Kidney glomerular epithelial cell (primary cell): ENCODE measurements around the gene TAS2R39.

ENCODE experiments used
- DNase-seq: peaks from one replicate; lab custom pipeline; 2025; lab: John Stamatoyannopoulos, UW

The TAS2R39 gene

DNA sequence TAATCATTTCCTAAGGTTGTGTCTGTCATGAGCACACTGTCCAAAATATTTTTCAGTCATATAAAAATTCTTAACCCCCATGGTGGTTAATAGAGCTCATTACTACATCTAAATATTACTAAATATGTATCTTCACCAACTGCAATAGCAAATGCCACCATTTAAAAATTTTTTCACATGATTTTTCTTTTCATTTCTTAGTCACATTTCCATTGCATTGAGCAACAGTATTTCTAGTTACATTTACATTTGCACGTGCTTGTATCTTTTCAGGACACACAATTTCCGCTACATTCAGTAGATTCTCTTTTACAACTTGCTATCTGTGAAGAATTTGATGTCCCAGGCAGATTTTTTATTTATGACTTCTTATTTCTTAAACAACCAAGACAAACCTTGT, 33.5 kb downstream of the TAS2R39 start:
- no peak for DNase-seq

- DNase-seq, result no peak
These were observed 34.6 kb downstream of the TAS2R39 start for GRCh38 chr7:143217806-143218205.

GRCh38 chr7:143221286-143221685, 38.1 kb downstream of the TAS2R39 start:
- no peak for DNase-seq

DNA sequence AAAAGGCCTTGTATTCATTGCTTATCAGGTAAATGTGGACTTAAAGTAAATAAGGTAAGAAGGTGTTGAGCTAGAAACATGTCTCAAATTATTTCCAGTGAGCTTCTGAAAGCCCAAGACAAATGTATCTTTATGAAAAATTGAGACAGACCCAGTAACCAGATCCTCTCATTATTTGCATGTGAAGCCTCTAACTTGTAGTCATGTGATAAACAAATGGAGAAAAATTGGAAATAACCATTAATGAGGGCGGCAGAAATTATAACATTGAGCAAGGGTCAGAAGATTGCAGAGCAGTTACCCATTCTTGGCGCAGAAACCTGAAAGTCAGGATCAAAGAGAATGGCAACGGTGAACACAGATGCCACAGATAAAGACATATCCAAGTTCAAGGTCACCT, 38.5 kb downstream of the TAS2R39 start, which contains the start of gene TAS2R40:
Gene TAS2R40 (plus strand): TSS at position 301 of the 400 bp plus-strand sequence. CDS start 42 bp downstream, at position 343.
- no peak for DNase-seq

DNA sequence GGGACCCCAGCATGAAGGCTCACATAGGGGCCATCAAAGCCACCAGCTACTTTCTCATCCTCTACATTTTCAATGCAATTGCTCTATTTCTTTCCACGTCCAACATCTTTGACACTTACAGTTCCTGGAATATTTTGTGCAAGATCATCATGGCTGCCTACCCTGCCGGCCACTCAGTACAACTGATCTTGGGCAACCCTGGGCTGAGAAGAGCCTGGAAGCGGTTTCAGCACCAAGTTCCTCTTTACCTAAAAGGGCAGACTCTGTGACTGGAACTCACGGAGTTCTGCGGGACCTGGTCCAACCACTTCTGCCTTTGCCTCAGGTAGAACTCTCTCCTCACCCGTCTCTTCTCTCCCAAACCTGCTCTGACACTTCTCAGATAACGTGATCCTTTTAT, 39.6 kb downstream of the TAS2R39 start:
- DNase-seq, result no peak

DNA sequence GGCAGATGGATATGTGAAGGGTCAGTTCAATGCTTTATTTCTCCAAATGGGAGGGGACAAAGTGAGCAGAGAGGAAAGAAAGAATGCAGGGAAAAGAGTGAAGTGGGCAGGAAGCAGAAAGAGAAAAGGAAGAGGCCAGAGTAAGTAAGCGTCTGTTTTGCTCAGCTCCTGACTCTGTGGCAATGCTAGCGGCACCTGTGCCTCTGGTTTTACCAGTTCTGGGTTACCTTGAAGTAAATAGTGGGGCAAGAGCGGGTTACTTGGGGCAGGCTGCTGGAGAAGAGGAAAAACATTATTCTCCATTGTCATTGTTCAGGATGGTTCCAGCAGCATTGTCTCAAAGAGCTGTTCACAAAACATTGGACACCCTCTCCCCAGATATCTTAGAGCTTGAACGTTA, 40.6 kb downstream of the TAS2R39 start:
- no peak for DNase-seq

DNA sequence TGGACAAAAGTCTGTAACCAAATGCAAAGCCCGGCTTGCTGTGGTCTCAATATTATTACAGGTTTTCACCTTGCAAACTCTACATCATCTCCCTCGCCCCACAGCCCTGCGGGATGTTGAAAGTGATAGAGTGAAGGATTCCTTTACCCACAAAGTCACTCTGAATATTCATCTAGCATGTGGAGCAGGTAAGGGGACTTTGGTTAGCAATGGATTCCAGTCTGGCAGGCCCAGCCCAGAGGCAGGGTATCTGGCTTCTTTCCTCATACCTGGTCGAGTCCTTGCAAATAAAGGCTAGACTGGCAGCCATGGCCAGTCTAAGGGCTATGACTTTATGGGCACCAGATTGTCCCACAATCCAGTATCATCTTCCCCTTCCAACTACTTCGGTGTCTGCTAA, 41.8 kb downstream of the TAS2R39 start:
- DNase-seq, result no peak

DNA sequence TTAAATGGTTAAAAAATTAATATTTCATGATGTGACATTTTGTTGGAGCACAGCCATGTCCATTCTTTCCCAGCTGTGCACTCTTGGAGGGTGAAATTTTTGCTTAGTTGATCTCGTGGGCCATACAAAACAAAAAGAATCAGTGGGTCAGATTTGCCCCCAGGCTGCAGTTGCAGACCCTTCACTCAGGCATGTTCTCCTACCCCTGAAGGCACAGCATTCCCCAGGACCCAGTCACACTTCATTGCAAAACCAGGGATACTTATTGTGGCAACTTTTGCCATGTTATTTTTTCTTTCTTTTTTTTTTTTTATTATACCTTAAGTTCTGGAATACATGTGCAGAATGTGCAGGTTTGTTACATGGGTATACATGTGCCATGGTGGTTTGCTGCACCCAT, 44.6 kb downstream of the TAS2R39 start:
- no peak for DNase-seq

GRCh38 chr7:143229054-143229790, 46.0 kb downstream of the TAS2R39 start:
- DNase-seq, result no peak

DNA sequence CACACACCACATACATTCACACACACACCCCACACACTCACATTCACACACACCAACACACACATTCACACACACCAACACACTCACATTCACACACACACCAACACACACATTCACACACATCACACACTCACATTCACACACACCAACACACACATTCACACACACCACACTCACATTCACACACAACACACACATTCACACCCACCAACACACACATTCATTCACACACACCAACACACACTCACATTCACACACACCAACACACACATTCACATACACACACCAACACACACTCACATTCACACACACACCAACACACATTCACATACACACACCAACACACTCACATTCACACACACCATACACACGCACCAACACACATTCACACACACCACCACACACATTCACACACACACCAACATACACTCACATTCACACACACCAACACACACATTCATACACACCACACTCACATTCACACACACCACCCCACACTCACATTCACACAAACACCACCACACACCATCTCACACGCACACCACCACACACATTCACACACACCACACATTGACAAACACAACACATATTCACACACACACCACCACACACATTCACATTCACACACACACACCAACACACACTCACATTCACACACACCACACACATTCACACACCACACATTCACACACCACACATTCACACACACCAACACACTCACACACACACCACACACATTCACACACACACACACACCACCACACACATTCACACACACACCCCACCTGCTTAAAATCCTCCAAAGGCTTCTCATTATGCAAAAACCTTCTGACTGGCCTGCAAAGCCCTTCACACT, 47.6 kb downstream of the TAS2R39 start:
- no peak for DNase-seq
